Transverse colon (tissue), 4 donors: Measurements from ENCODE around the gene GNG13.

Source experiments
- EP300 ChIP-seq: sonication (generic); formaldehyde crosslinking; IDR thresholded peaks from one replicate; pipeline ENCODE4 v1.6.1; 2017; ENCODE audit warnings: antibody characterized with exemption, low read depth
- POLR2AphosphoS5 ChIP-seq, 3 donors: sonication (generic); formaldehyde crosslinking; IDR thresholded peaks; one replicate each; pipeline ENCODE4 v1.6.1; 2016; ENCODE audit warnings: antibody characterized with exemption in 3 of 3
- TF ChIP-seq, protein P1 (sequence below), 5 experiments: fragments of 200-600 bp in 3 of 5; fragments of 450-650 bp in 2 of 5; sonication (generic) in 3 of 5; IDR thresholded peaks; 1 replicate in 2 of 5; 2 replicates in 3 of 5; pipeline ENCODE4 v1.5.1; 2016 to 2017; ENCODE audit warnings: antibody characterized with exemption in 5 of 5, inconsistent platforms in 3 of 5, mild to moderate bottlenecking in 2 of 5, moderate library complexity in 1 of 5

GRCh38 chr16:766008-766819, 34.3 kb downstream of the GNG13 start:
- TF ChIP-seq POLR2AphosphoS5 (IDR thresholded peaks at IDR 0.05) (no peak), EP300 (no peak)
- TF ChIP-seq, protein P1, sequence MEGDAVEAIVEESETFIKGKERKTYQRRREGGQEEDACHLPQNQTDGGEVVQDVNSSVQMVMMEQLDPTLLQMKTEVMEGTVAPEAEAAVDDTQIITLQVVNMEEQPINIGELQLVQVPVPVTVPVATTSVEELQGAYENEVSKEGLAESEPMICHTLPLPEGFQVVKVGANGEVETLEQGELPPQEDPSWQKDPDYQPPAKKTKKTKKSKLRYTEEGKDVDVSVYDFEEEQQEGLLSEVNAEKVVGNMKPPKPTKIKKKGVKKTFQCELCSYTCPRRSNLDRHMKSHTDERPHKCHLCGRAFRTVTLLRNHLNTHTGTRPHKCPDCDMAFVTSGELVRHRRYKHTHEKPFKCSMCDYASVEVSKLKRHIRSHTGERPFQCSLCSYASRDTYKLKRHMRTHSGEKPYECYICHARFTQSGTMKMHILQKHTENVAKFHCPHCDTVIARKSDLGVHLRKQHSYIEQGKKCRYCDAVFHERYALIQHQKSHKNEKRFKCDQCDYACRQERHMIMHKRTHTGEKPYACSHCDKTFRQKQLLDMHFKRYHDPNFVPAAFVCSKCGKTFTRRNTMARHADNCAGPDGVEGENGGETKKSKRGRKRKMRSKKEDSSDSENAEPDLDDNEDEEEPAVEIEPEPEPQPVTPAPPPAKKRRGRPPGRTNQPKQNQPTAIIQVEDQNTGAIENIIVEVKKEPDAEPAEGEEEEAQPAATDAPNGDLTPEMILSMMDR (IDR thresholded peaks at IDR 0.05) = no peak
